GM10266 (cell line): ENCODE data around the gene PLEKHF1.

Source experiments
- DNase-seq: peaks from one replicate; pipeline ENCODE4 v3.0.0; 2012; ENCODE audit errors: extremely low spot score
- TF ChIP-seq, protein P1 (sequence below): IDR thresholded peaks from 2 replicates; pipeline ENCODE4 v1.5.1; 2012; ENCODE audit warnings: mild to moderate bottlenecking, low read depth; ENCODE audit not compliant: control insufficient read depth, insufficient read depth; ENCODE audit errors: missing control alignments

Gene PLEKHF1

DNA sequence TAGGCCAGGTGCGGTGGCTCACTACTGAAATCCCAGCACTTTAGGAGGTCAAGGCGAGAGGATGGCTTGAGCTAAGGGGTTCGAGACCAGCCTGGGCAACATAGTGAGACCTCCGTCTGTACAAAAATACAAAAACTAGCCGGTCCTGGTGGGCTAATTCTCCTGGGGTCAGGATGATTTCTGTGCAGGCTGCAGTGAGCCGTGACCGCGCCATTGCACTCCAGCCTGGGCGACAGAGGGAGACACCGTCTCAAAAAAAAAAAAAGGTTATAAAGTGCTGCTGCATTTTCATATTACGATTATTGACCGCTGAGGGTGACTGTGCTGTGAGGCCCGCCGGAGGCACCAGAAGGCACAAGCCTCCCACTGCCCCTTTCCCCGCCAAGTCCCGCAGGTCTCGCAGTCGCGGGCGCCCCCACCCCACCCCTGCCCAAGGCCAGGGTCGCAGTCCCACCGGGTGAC lies 477 bp upstream of the PLEKHF1 start:
- DNase-seq: no peak
- TF ChIP-seq, protein P1, sequence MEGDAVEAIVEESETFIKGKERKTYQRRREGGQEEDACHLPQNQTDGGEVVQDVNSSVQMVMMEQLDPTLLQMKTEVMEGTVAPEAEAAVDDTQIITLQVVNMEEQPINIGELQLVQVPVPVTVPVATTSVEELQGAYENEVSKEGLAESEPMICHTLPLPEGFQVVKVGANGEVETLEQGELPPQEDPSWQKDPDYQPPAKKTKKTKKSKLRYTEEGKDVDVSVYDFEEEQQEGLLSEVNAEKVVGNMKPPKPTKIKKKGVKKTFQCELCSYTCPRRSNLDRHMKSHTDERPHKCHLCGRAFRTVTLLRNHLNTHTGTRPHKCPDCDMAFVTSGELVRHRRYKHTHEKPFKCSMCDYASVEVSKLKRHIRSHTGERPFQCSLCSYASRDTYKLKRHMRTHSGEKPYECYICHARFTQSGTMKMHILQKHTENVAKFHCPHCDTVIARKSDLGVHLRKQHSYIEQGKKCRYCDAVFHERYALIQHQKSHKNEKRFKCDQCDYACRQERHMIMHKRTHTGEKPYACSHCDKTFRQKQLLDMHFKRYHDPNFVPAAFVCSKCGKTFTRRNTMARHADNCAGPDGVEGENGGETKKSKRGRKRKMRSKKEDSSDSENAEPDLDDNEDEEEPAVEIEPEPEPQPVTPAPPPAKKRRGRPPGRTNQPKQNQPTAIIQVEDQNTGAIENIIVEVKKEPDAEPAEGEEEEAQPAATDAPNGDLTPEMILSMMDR: no peak

DNA sequence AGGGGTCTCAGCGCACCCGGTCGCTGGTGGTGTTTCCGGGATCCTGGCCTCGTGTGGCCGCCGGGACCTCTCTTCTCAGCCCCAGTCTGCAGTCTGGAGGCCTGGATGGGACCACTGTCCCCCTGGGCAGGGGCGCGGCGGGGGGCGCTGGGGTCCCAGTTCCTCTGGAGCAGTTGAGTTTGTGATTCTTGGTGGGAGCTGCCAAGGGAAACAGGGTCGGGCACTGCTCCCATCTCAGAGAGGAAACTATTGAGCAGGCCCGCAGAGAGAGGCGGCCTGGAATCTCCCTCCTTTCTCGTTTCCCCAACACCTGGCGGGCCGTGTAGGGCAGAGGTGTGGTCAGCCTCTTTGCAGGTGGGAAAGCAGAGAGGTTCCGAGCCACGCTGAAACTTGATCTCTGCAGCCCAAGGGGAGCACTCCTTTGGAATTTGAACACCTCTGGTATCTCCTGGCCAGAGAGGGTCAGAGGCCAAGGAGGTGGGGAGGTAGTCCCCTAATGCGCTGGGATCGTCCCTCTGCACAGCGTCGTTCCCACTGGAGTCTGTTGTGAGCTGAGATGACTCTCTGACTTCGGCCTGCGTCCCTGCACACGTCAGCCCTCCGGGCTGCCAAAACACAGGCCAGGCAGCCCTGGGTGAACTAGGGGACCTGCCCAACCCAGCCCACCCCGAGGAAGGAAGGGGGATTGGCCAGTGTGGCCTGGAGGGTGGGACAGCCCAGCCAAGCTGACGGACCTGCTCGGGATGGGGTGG lies 741 bp downstream of the PLEKHF1 start:
- TF ChIP-seq, protein P1: no peak
- DNase-seq: no peak

DNA sequence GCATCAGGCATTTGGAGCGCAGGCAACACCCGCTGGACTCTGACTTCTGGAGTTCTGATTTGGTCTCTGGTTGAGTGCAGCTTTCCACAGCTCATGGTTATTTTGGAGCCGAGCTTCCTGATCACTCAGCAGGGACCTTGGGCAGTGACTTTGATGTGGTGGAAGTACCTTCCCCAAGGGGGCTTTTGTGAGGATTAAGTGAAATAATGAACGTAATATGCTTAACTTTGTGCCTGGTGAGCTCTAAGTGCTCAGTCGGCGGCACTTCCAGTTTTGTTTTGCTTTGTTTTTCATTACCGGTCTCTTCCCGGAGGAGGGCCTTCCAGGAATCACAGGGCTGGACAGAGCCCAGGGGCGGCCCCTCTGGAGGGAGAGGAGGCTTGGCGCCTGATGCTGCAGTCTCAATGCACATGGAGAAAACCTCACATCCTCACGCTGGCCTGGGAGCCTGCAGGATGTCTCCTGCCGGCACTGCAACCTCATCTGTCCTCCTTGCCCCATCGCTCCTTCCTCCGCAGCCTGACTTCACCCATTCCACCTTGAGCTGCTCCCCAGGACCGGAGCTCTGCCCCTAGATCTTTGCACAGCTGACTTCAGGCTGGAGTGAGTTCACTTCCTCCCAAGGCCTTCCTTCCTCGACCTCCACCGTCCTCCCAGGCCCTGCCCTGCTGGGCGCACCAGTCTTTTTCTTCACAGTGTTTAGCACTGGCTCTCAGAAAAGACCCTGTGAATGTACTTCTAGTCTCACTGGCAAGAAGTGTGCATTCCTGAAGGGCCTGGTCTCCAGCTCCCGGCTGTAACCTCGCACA lies 1.5 kb downstream of the PLEKHF1 start:
- no peak for DNase-seq
- TF ChIP-seq, protein P1: no peak

DNA sequence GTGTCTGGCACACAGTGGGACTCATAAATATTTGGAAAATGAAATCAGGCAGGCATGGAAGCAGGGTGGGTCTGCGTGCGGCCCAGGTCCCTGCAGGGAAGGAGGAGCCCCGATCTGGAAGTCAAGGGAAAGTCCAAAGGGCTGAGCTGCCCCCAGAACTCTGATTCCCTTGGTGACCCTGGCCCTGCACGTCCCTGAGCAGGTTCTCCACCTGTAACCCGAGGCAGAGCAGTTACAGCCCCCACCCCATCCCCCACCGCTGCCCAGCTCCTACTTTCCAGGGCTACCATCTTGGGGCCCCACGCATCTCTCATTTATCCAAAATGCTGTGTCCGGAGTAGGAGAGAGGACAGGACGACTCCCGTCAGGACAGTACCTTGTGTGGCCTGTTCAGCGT lies 2.1 kb downstream of the PLEKHF1 start:
- DNase-seq: no peak
- TF ChIP-seq, protein P1: no peak

DNA sequence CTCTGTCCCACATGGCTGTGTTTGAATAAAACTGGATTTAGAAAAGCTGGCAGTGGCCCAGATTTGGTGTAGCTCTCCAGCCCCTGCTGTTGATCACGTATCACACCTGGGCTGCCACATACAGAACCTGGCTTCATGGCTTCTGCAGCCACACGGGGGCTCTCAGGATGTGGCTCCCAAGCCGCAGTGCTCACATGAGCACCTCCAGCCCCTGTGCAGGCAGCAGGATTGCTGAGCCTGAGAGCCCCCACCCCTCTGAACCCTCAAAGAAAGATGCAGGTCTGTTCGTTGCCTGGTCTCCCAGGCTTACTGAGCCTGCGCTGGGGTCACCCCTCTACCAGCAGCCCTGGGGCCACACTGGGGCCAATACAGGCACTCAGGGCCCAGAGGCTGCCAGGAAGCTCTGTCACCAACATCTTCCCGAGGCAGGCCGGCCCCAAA lies 2.7 kb downstream of the PLEKHF1 start:
- no peak for DNase-seq
- TF ChIP-seq, protein P1: peak; percentile 29

DNA sequence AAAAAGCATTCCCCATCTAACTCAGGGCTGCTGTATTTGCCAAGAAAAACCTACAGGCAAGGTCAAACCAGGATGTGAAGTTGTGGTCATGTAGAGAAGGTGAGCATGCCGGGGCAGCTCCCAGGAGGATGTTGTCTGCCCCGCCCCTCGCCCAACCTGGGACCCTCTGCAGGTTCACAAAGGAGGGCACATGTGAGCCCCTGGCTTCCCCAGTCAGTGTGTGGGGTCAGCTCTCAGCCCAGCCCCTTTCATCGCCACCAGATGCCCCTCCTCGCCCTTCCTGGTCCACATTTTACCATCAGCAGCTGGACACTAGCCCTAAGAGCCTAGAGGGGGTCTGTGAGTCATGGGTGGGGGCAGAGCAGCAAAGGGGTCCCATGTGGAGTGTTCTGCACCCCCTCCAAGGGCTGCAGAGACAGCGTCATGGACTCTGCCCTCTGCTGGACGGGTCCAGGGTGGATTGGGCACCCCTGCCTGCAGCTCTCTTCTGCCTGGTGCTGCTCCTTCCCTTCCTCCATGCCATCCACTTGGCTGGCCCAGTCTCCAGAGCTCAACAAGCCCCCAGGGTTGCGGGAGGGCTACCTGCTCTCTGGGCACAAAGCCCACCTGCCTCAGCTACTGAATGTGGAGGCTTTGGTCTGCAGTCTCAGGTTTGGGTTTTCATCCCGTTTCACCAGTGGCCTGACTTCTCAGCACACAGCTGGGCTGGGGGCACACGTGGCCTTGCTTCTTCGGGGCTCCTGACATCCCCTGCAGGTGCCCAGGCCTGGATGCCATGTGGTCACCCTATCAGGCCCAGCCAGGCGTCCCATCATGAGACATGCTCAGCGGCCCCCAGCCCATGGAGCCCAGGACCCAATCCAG lies 3.7 kb downstream of the PLEKHF1 start:
- TF ChIP-seq, protein P1: peak; percentile 39
- no peak for DNase-seq
